HG03432 (cell line): ENCODE measurements around the gene CLDN9.
"Not testable (repeated sequence)": the region's sequence is repeated elsewhere in the genome, so short reads cannot be mapped to it uniquely, and the experiment has no call there.

Source experiments
- ATAC-seq: cut with Tn5 transposase; IDR thresholded peaks from one replicate; pipeline ENCODE4 v1.9.1; 2021; ENCODE audit warnings: mild to moderate bottlenecking, moderate library complexity; ENCODE audit not compliant: unreplicated experiment

The CLDN9 gene

GRCh38 chr16:3052571-3053329, 40.0 kb downstream of the CLDN9 start:
- not testable (repeated sequence) for ATAC-seq

- ATAC-seq: not testable (repeated sequence)
These were observed 40.6 kb downstream of the CLDN9 start for GRCh38 chr16:3053330-3053710.

- no peak for ATAC-seq
These were observed 42.4 kb downstream of the CLDN9 start for GRCh38 chr16:3054965-3055733.

GRCh38 chr16:3055734-3056115, 43.0 kb downstream of the CLDN9 start:
- ATAC-seq: not testable (repeated sequence)

GRCh38 chr16:3056336-3057180, 43.8 kb downstream of the CLDN9 start:
- ATAC-seq: no peak

- no peak for ATAC-seq
These were observed 44.7 kb downstream of the CLDN9 start for GRCh38 chr16:3057181-3058138.

GRCh38 chr16:3058139-3059030, 45.7 kb downstream of the CLDN9 start:
- ATAC-seq: peak; percentile 36

- peak; percentile 84 for ATAC-seq
These were observed 46.5 kb downstream of the CLDN9 start for GRCh38 chr16:3059041-3059722.

GRCh38 chr16:3059723-3060242, 47.1 kb downstream of the CLDN9 start:
- ATAC-seq: no peak

GRCh38 chr16:3060339-3061127, 47.8 kb downstream of the CLDN9 start:
- no peak for ATAC-seq

- ATAC-seq: no peak
These were observed 49.8 kb downstream of the CLDN9 start for GRCh38 chr16:3062553-3062952.

- no peak for ATAC-seq
These were observed 51.1 kb downstream of the CLDN9 start for GRCh38 chr16:3063625-3064386.
